HEK293 (cell line): Measurements from ENCODE around the gene MAP1B.

ENCODE experiments used
- CTCF ChIA-PET: fragments of 350-600 bp; formaldehyde crosslinking; extraction: SDS; loops from one replicate; lab custom pipeline; 2021; ENCODE audit warnings: antibody characterized with exemption; lab: Yijun Ruan, JAX
- POLR2A ChIA-PET: fragments of 300-600 bp; formaldehyde crosslinking; extraction: SDS; loops from one replicate; lab custom pipeline; 2020; ENCODE audit warnings: antibody characterized with exemption, inconsistent platforms; lab: Yijun Ruan, JAX
- H3K27ac ChIP-seq: fragments of 200-500 bp; sonication (Bioruptor generic); 2 replicates; pipeline ENCODE4 v1.5.1; 2014; ENCODE audit warnings: low read depth, low read length, control low read depth, inconsistent platforms; ENCODE audit errors: extremely low read depth
- H3K36me3 ChIP-seq, 2 experiments: fragments of 200-500 bp in 1 of 2; sonication (Bioruptor generic) in 1 of 2; 1 replicate in 1 of 2; 2 replicates in 1 of 2; pipeline ENCODE4 v1.5.1; 2014 to 2017; ENCODE audit warnings: inconsistent platforms in 2 of 2, low read length in 2 of 2; ENCODE audit not compliant: control insufficient read depth in 2 of 2, insufficient read depth in 1 of 2
- H3K4me1 ChIP-seq: fragments of 200-500 bp; sonication (Bioruptor generic); 2 replicates; pipeline ENCODE4 v1.5.1; 2014; ENCODE audit warnings: mild to moderate bottlenecking, low read length, inconsistent platforms; ENCODE audit not compliant: control insufficient read depth, insufficient read depth
- H3K4me3 ChIP-seq: 2 replicates; pipeline ENCODE4 v1.5.1; 2011; ENCODE audit warnings: low read depth, mild to moderate bottlenecking, control low read depth, low read length, moderate library complexity
- H3K9me3 ChIP-seq: fragments of 200-500 bp; sonication (Bioruptor generic); 2 replicates; pipeline ENCODE4 v1.5.1; 2014; ENCODE audit warnings: low read depth, low read length, inconsistent platforms; ENCODE audit not compliant: control insufficient read depth, insufficient read depth
- EGR2 ChIP-seq: fragments of 450-650 bp; formaldehyde crosslinking; IDR thresholded peaks from 2 replicates; pipeline ENCODE4 v1.5.1; 2016; ENCODE audit warnings: low read depth, missing biosample characterization, missing genetic modification characterization
- KLF16 ChIP-seq: fragments of 450-650 bp; formaldehyde crosslinking; IDR thresholded peaks from 2 replicates; pipeline ENCODE4 v1.5.1; 2017; ENCODE audit warnings: missing biosample characterization, missing genetic modification characterization
- ZNF184 ChIP-seq: fragments of 450-650 bp; IDR thresholded peaks from 2 replicates; pipeline ENCODE4 v1.5.1; 2018; ENCODE audit warnings: missing biosample characterization, mild to moderate bottlenecking, missing genetic modification characterization
- ZNF341 ChIP-seq: fragments of 450-650 bp; formaldehyde crosslinking; IDR thresholded peaks from 2 replicates; pipeline ENCODE4; 2016; ENCODE audit warnings: low read depth, missing biosample characterization, missing genetic modification characterization
- ZNF514 ChIP-seq: fragments of 450-650 bp; formaldehyde crosslinking; IDR thresholded peaks from 2 replicates; pipeline ENCODE4 v1.5.1; 2016; ENCODE audit warnings: missing biosample characterization, missing genetic modification characterization
- ZNF629 ChIP-seq: fragments of 450-650 bp; formaldehyde crosslinking; IDR thresholded peaks from 2 replicates; pipeline ENCODE4 v1.5.1; 2017; ENCODE audit warnings: missing biosample characterization, missing genetic modification characterization
- TF ChIP-seq, protein P1 (sequence below): fragments of 450-650 bp; formaldehyde crosslinking; IDR thresholded peaks from 2 replicates; pipeline ENCODE4 v1.5.1; 2017; ENCODE audit warnings: missing biosample characterization, missing genetic modification characterization
- TF ChIP-seq, protein P2 (sequence below): fragments of 450-650 bp; formaldehyde crosslinking; IDR thresholded peaks from 2 replicates; pipeline ENCODE4 v1.5.1; 2017; ENCODE audit warnings: missing biosample characterization, mild to moderate bottlenecking, missing genetic modification characterization, moderate library complexity

The MAP1B gene

GRCh38 chr5:72255670-72256069 is 148.4 kb downstream of the MAP1B start:
- Histone ChIP-seq H3K36me3 (no peaks in the 10 kb centered on the region; a peak in 1 of 3 replicates), H3K27ac (peak overlapping the region; percentile 45; the same call in 1 of the 2 replicates), H3K4me1 (peaks cover 14% of the 10 kb centered on the region), H3K4me3 (no peak overlapping the region), H3K9me3 (no peaks in the 10 kb centered on the region)
- TF ChIP-seq ZNF341 (no peak), ZNF514 (no peak), ZNF184 (tag by site-specific recombination) (no peak), KLF16 (tag by site-specific recombination) (no peak), ZNF629 (tag by site-specific recombination) (no peak)
- TF ChIP-seq, protein P1, sequence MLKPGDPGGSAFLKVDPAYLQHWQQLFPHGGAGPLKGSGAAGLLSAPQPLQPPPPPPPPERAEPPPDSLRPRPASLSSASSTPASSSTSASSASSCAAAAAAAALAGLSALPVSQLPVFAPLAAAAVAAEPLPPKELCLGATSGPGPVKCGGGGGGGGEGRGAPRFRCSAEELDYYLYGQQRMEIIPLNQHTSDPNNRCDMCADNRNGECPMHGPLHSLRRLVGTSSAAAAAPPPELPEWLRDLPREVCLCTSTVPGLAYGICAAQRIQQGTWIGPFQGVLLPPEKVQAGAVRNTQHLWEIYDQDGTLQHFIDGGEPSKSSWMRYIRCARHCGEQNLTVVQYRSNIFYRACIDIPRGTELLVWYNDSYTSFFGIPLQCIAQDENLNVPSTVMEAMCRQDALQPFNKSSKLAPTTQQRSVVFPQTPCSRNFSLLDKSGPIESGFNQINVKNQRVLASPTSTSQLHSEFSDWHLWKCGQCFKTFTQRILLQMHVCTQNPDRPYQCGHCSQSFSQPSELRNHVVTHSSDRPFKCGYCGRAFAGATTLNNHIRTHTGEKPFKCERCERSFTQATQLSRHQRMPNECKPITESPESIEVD (tag by site-specific recombination): no peak
- TF ChIP-seq, protein P2, sequence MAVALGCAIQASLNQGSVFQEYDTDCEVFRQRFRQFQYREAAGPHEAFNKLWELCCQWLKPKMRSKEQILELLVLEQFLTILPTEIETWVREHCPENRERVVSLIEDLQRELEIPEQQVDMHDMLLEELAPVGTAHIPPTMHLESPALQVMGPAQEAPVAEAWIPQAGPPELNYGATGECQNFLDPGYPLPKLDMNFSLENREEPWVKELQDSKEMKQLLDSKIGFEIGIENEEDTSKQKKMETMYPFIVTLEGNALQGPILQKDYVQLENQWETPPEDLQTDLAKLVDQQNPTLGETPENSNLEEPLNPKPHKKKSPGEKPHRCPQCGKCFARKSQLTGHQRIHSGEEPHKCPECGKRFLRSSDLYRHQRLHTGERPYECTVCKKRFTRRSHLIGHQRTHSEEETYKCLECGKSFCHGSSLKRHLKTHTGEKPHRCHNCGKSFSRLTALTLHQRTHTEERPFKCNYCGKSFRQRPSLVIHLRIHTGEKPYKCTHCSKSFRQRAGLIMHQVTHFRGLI: no peak
- ChIA-PET CTCF (interaction anchor here (0.7 kb wide), 1 partner anchor 244 kb away, joined by 3 read pairs; no protein-coding TSS in a partner anchor), POLR2A (no interaction called here)

GRCh38 chr5:72256536-72256935 is 149.3 kb downstream of the MAP1B start:
- CTCF ChIA-PET: interaction anchor here (0.6 kb wide), 1 partner anchor 13 kb away, joined by 3 read pairs; no protein-coding TSS in a partner anchor
- no peaks in the 10 kb centered on the region; a peak in 1 of 3 replicates for H3K36me3 ChIP-seq
- no peaks in the 10 kb centered on the region for H3K9me3 ChIP-seq
- H3K4me1 ChIP-seq: peaks cover 14% of the 10 kb centered on the region
- no peak overlapping the region for H3K27ac ChIP-seq
- POLR2A ChIA-PET: no interaction called here
- no peak overlapping the region for H3K4me3 ChIP-seq
- TF ChIP-seq, protein P1 (tag by site-specific recombination): peak; percentile 18; the same call in 1 of the 2 replicates
- no peak for TF ChIP-seq EGR2
